GM12878 (cell line): Measurements from ENCODE around the gene PIMREG. TPM values are rescaled to one million over a fixed set of nuclear protein-coding genes. Genes with fewer than 3 reads are reported as not detected.

Experiments
- ATAC-seq: fragments of 200-7000 bp; cut with Tn5 transposase; 3 replicates; pipeline ENCODE4 v1.9.1; 2020; ENCODE audit warnings: mild to moderate bottlenecking, moderate library complexity
- BruUV-seq: library from RNA; stranded (reverse); fragments of 400-500 nt; replicated peaks from 2 replicates; lab custom pipeline; 2021; lab: Mats Ljungman, UMichigan
- CTCF ChIA-PET: fragments of 300-600 bp; sonication (Branson Sonifier 250); formaldehyde crosslinking; extraction: SDS; loops from one replicate; lab custom pipeline; 2021; ENCODE audit warnings: inconsistent platforms; lab: Yijun Ruan, JAX
- POLR2A ChIA-PET: fragments of 350-600 bp; formaldehyde crosslinking; extraction: SDS; loops from one replicate; lab custom pipeline; 2021; ENCODE audit warnings: inconsistent platforms; lab: Charles Lee
- RAD21 ChIA-PET: fragments of 300-600 bp; sonication (Branson Sonifier 250); formaldehyde crosslinking; loops from one replicate; lab custom pipeline; 2023; ENCODE audit warnings: antibody characterized with exemption; ENCODE audit not compliant: unreplicated experiment; lab: Charles Lee
- SMC1A ChIA-PET: fragments of 300-600 bp; sonication (Branson Sonifier 250); formaldehyde crosslinking; loops from one replicate; lab custom pipeline; 2023; ENCODE audit not compliant: unreplicated experiment, uncharacterized antibody; lab: Charles Lee
- DNase-seq: peaks from one replicate; pipeline ENCODE4 v3.0.0-alpha.2; 2011; ENCODE audit warnings: low read depth, low spot score
- FAIRE-seq: peaks from 3 replicates; lab custom pipeline; 2011; peaks lifted over from hg19 to GRCh38; lab: Jason Lieb, UNC
- H2AFZ ChIP-seq: 2 replicates; pipeline ENCODE4 v1.6.0; 2011; ENCODE audit warnings: low read depth, low read length, control low read depth; ENCODE audit not compliant: control insufficient read depth
- H3K27ac ChIP-seq: 2 replicates; pipeline ENCODE4 v1.5.1; 2011; ENCODE audit warnings: control low read depth; ENCODE audit not compliant: control insufficient read depth, insufficient read depth
- H3K27me3 ChIP-seq, 2 experiments: replicated peaks in 1 of 2; 2 replicates each; pipeline versions ENCODE4 v1.6.0 to v1.6.1; 2011; ENCODE audit warnings: low read length in 1 of 2; ENCODE audit not compliant: control insufficient read depth in 2 of 2, insufficient read depth in 2 of 2
- H3K36me3 ChIP-seq, 2 experiments: 2 replicates each; pipeline ENCODE4 v1.5.1; 2011; ENCODE audit warnings: low read length in 1 of 2; ENCODE audit not compliant: control insufficient read depth in 2 of 2, insufficient read depth in 2 of 2
- H3K4me1 ChIP-seq: 2 replicates; pipeline ENCODE4 v1.6.1; 2011; ENCODE audit warnings: mild to moderate bottlenecking, low read length, moderate library complexity, mixed read lengths; ENCODE audit not compliant: control insufficient read depth, insufficient read depth
- H3K4me2 ChIP-seq: 2 replicates; pipeline ENCODE4 v1.6.0; 2011; ENCODE audit warnings: control low read depth; ENCODE audit not compliant: control insufficient read depth, insufficient read depth
- H3K4me3 ChIP-seq: fragments of 200-600 bp; sonication (generic); 2 replicates; pipeline ENCODE4 v1.5.1; 2016
- H3K79me2 ChIP-seq: 2 replicates; pipeline ENCODE4 v1.6.0; 2011; ENCODE audit warnings: low read length; ENCODE audit not compliant: control insufficient read depth, insufficient read depth
- H3K9ac ChIP-seq: 2 replicates; pipeline ENCODE4 v1.8.0; 2011; ENCODE audit warnings: low read length, control low read depth, mixed read lengths; ENCODE audit not compliant: control insufficient read depth, insufficient read depth
- H3K9me3 ChIP-seq: replicated peaks from 3 replicates; pipeline ENCODE4 v1.5.1; 2011; ENCODE audit warnings: mild to moderate bottlenecking, low read length; ENCODE audit not compliant: control insufficient read depth, insufficient read depth
- H4K20me1 ChIP-seq: 2 replicates; pipeline ENCODE4 v1.6.0; 2011; ENCODE audit not compliant: control insufficient read depth, insufficient read depth
- EGR1 ChIP-seq, 2 experiments: IDR thresholded peaks; 1 replicate in 1 of 2; 2 replicates in 1 of 2; pipeline ENCODE4 v1.6.1; 2011 to 2012; ENCODE audit warnings: low read depth in 2 of 2, low read length in 2 of 2, borderline replicate concordance in 1 of 2, mild to moderate bottlenecking in 1 of 2, moderate library complexity in 1 of 2
- FOXM1 ChIP-seq: IDR thresholded peaks from 2 replicates; pipeline ENCODE4 v1.6.1; 2012; ENCODE audit warnings: low read depth, mild to moderate bottlenecking, inconsistent platforms, low read length, moderate library complexity
- HDGF ChIP-seq: fragments of 450-650 bp; IDR thresholded peaks from 2 replicates; pipeline ENCODE4 v1.6.1; 2016; ENCODE audit warnings: antibody characterized with exemption
- MYB ChIP-seq: fragments of 150-350 bp; IDR thresholded peaks from 2 replicates; pipeline ENCODE4 v1.6.1; 2014; ENCODE audit warnings: mild to moderate bottlenecking, low read depth, low read length, borderline replicate concordance
- RUNX3 ChIP-seq: IDR thresholded peaks from 2 replicates; pipeline ENCODE4 v1.6.1; 2012; ENCODE audit warnings: low read length, inconsistent platforms
- SIN3A ChIP-seq: IDR thresholded peaks from 2 replicates; pipeline ENCODE4 v1.6.1; 2012; ENCODE audit warnings: low read depth, low read length, improper control_type of control experiment
- SPI1 ChIP-seq: IDR thresholded peaks from 2 replicates; pipeline ENCODE4 v1.6.1; 2011; ENCODE audit warnings: low read depth, mild to moderate bottlenecking, low read length, moderate library complexity, borderline replicate concordance; ENCODE audit not compliant: insufficient read depth
- STAT1 ChIP-seq: fragments of 450-650 bp; conservative IDR thresholded peaks from 2 replicates; pipeline ENCODE4 v1.6.1; 2014; ENCODE audit warnings: antibody characterized with exemption, mild to moderate bottlenecking
- SUZ12 ChIP-seq: fragments of 200-600 bp; sonication (generic); IDR thresholded peaks from one replicate; pipeline ENCODE4 v1.6.1; 2018; ENCODE audit warnings: antibody characterized with exemption, mild to moderate bottlenecking; ENCODE audit not compliant: unreplicated experiment
- TAF1 ChIP-seq: IDR thresholded peaks from 2 replicates; pipeline ENCODE4 v1.6.1; 2011; ENCODE audit warnings: mild to moderate bottlenecking, low read depth, low read length, borderline replicate concordance
- USF2 ChIP-seq: IDR thresholded peaks from 2 replicates; pipeline ENCODE4 v1.6.1; 2011; ENCODE audit warnings: low read depth, low read length, improper control_type of control experiment, borderline replicate concordance
- YY1 ChIP-seq: IDR thresholded peaks from 2 replicates; pipeline ENCODE4 v1.6.1; 2011; ENCODE audit warnings: low read depth, mild to moderate bottlenecking, low read length
- WGBS: methylation state at CpG from one replicate; pipeline ENCODE4 v1.1.6; 2016; ENCODE audit warnings: low lambda C conversion rate; ENCODE audit not compliant: insufficient replicate concordance, insufficient coverage; ENCODE audit errors: missing lambda C conversion rate; 5-methylcytosine and 5-hydroxymethylcytosine counted together
- in situ Hi-C: fragments of 300-500 bp; cut with MboI; formaldehyde crosslinking; loops from 9 replicates; pipeline ENCODE4 v1.14.3; 2018; ENCODE audit warnings: mixed read lengths
- intact Hi-C: fragments of 100-400 bp; cut with micrococcal nuclease; formaldehyde crosslinking; loops from one replicate; pipeline ENCODE4 v1.14.2; 2022; ENCODE audit not compliant: unreplicated experiment
- polyA plus RNA-seq, 11 experiments: library from polyadenylated mRNA; depleted of rRNA in 4 of 11; unstranded in 6 of 11; stranded (reverse) in 5 of 11; fragments of >200 nt; fragmentation: Nextera tagmentation in 4 of 11; fragmentation: Illumina TruSeq in 1 of 11; extraction: Ambion mirVana in 4 of 11; extraction: Trizol in 1 of 11; gene quantifications; 1 replicate in 1 of 11; 2 replicates in 10 of 11; pipeline versions ENCODE4 v1.2.1 to v1.2.3, GENCODE V29; 2011 to 2016; ENCODE audit warnings: inconsistent platforms in 2 of 11, missing spikeins in 2 of 11, low read depth in 1 of 11
- total RNA-seq, 4 experiments: library from RNA; depleted of rRNA in 3 of 4; stranded (reverse); fragments of >200 nt in 3 of 4; fragmentation: Illumina TruSeq in 1 of 4; extraction: Trizol in 1 of 4; gene quantifications; 2 replicates each; pipeline versions ENCODE4 v1.2.1 to v1.2.3, GENCODE V29; 2013 to 2021

PIMREG gene
- total and polyA plus RNA-seq, 10 of the 15 experiments (the other 5 are each of a cell fraction or from before 2014, with no cell fraction given), result 2.8 to 35.8 (median 25.2) TPM

- no peaks in the 10 kb centered on the region for H3K9me3 ChIP-seq
- no peaks in the 10 kb centered on the region for H4K20me1 ChIP-seq
- no peak for ATAC-seq
- WGBS, result 8% methylated on average over 2 of the region's 2 CpGs
- H3K9ac ChIP-seq, result no peak overlapping the region
- H3K79me2 ChIP-seq, result no peaks in the 10 kb centered on the region
- H3K36me3 ChIP-seq, result no peaks in the 10 kb centered on the region
- in situ Hi-C loops (no loop called here), intact Hi-C loops (no loop called here)
- SMC1A ChIA-PET, result no interaction called here
- POLR2A ChIA-PET, result no interaction called here
- DNase-seq, result no peak
- RAD21 ChIA-PET, result interaction anchor here (0.6 kb wide), 1 partner anchor 400 kb away, joined by 3 read pairs; no protein-coding TSS in a partner anchor
- no TSS peak for BruUV-seq
- H3K27ac ChIP-seq, result no peak overlapping the region
- H2AFZ ChIP-seq, result no peak overlapping the region
- no peak overlapping the region for H3K4me2 ChIP-seq
- H3K4me3 ChIP-seq, result no peak overlapping the region
- CTCF ChIA-PET, result interaction anchor here (1.4 kb wide), 1 partner anchor 14 kb away, joined by 4 read pairs; no protein-coding TSS in a partner anchor
- TF ChIP-seq MYB (no peak), STAT1 (no peak), HDGF (no peak), SPI1 (no peak), RUNX3 (no peak), TAF1 (no peak), SIN3A (no peak), FOXM1 (no peak), USF2 (no peak), SUZ12 (no peak), YY1 (no peak), EGR1 (IDR thresholded peaks at IDR 0.05; ENCODE audit: borderline replicate concordance in 1 of 2, low read depth in 2 of 2, low read length in 2 of 2) (no peak)
- no peaks in the 10 kb centered on the region for H3K4me1 ChIP-seq
- FAIRE-seq, result no peak
- no peaks in the 10 kb centered on the region; a peak in 1 of 4 replicates for H3K27me3 ChIP-seq
Observed at GRCh38 chr17:6398955-6399354, 45.3 kb upstream of the PIMREG start.
